ENCODE data around the gene RBM47.

DNA sequence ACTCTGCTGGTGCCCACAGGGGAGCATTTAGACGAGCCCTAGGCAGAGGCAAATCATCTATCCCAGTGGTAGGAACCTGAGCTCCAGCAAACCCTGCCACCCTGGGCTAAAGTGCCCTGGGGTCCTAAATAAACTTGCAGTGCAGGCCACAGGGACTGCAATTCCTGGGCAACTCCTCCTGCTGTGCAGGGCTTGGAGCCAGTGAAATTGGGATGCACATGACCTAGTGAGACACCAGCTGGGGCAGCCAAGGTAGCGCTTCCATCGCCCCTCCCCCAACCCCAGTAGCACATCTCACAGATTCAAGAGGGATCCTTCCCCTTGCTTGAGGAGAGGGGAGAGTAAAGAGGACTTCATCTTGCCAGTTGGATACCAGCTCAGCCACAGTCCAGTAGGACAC lies 250.4 kb downstream of the RBM47 start:
- TF ChIP-seq TAF1 (IDR thresholded peaks at IDR 0.05; ENCODE audit: low read depth, low read length) = no peak
- TF ChIP-seq POLR2A (IDR thresholded peaks at IDR 0.05; ENCODE audit: low read depth, low read length) = no peak
